ENCODE results near the gene TAOK1.
"Not testable (repeated sequence)": the region's sequence is repeated elsewhere in the genome, so short reads cannot be mapped to it uniquely, and the experiment has no call there.

Gene TAOK1

DNA sequence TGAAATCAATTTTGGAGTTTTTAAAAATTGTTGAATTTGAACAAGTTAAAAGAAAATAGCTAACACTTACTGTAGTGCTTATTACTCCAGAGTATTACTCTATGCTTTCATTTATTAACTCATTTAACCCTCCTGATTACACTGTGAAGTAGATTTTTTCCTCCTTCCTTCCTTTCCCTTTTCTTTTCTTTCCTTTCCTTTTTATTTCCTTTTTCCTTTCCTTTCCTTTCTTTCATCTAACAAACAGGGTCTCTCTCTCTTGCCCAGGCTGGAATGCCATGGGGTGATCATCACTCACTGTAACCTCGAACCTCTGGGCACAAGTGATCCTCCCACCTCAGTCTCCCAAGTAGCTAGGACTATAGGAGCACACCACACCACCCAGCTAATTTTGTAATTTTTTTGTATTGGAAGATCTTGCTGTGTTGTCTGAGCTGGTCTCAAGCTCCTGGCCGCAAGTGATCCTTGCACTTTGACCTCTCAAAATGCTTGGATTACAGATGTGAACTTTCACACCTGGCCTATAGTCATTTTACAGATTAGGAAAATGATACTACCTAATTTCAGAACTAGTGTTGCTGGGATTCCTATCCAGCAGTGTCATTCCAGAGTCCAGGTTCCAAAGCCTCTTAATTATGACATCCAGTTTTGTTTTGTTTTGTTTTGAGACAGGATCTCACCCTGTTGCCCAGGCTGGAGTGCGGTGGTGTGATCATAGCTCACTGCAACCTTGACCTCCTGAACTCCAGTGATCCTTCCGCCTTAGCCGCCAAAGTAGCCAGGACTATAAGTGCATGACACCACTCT, 59.9 kb downstream of the TAOK1 start:
- DNase-seq, result no peak

- no peak for DNase-seq
These were observed 61.1 kb downstream of the TAOK1 start for GRCh38 chr17:29451121-29451742.

GRCh38 chr17:29458066-29458465, 67.9 kb downstream of the TAOK1 start:
- no peak for DNase-seq

DNA sequence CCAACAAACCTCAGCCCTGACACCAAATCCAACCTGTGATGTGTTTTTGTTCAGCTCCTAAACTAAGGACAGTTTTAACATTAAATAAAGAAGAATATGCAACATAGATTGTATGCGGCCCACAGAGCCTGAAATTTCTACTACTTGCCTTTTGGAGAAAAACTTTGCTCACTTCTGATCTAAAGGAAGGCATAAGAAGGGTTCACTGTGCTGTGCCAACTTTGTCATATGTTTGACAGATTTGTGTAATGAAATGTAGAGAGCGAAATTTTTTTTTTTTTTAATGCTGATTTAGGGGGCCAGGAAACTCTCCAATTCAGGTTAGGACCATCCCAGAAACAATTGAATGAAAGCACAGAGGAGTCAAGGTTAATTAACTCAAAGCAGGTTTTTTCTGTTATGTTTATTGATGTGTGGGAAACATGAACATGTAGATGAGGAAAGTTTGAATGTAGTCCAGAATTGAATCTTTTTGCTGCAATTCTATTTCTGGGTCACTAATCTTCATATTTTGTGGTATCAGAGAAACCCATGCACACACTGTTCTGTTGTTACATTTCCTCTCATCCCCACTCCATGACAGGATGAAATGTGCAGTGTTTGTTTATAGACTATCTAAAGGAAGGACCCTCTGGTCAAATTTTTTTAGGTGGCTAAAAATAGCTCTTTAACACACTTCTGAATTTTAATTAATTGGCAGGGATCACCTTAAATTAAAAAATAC, 71.5 kb downstream of the TAOK1 start:
- DNase-seq, result no peak

GRCh38 chr17:29469276-29469675, 79.1 kb downstream of the TAOK1 start:
- no peak for DNase-seq

- DNase-seq, result not testable (repeated sequence)
These were observed 83.3 kb downstream of the TAOK1 start for GRCh38 chr17:29473437-29473836.

GRCh38 chr17:29474297-29474696, 84.1 kb downstream of the TAOK1 start:
- no peak for DNase-seq

DNA sequence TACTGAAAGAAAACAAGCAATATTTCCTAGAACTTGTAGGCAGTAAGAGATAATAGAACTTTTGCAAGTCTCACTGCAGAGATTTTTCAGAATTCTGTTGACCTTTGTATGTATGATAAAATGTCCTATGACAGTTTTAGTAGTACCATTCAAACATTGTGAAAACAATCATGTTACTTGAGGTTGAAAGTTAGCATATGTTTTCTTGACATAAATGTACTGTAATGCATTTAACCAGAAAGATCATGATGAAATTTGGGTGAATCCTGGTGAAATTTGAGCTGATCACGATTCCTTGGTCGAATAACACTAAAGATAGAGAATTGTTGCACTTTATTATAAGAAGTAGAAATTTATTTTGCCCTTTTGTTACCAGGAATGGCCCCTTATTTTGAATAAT, 85.7 kb downstream of the TAOK1 start:
- DNase-seq, result no peak

GRCh38 chr17:29480249-29480928, 90.2 kb downstream of the TAOK1 start:
- DNase-seq, result not testable (repeated sequence)

GRCh38 chr17:29483503-29483902, 93.3 kb downstream of the TAOK1 start:
- DNase-seq, result no peak

GRCh38 chr17:29495011-29495410, 104.8 kb downstream of the TAOK1 start:
- no peak for DNase-seq

DNA sequence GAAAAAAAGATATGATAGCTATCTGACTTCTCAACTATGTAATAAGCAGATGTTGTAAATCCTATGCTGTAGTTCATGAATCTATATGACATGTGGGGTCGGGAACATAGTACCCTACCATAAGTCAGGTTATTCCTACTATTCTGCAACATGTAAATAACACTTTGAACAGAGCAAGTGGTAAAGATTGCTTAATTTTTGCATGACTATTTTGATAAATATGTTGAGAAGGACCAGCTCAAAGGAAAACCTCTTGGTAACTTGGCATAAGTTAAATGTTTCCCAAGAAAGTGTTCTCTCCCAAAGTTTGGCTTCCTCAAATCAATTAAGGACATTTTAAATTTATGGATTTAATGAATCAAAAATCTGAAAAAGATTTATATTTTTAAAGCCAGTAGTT, 114.5 kb downstream of the TAOK1 start:
- no peak for DNase-seq

- DNase-seq, result no peak
These were observed 115.7 kb downstream of the TAOK1 start for GRCh38 chr17:29505836-29506235.

DNA sequence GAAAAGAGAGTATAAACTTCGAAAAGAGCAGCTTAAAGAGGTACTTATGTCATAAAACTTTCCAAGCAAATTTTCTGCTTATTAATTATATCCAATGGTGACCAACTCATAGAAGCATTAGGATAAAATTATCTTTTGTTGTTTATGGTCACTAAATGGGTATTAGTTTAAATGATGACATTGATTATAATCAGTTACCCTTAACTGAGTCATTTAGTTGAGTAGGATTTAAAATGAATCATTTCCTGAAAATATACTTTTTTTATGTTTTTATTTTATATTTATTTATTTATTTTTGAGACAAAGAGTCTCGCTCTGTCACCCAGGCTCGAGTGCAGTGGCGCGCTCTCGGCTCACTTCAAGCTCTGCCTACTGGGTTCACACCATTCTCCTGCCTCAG, 120.8 kb downstream of the TAOK1 start:
- DNase-seq, result no peak

DNA sequence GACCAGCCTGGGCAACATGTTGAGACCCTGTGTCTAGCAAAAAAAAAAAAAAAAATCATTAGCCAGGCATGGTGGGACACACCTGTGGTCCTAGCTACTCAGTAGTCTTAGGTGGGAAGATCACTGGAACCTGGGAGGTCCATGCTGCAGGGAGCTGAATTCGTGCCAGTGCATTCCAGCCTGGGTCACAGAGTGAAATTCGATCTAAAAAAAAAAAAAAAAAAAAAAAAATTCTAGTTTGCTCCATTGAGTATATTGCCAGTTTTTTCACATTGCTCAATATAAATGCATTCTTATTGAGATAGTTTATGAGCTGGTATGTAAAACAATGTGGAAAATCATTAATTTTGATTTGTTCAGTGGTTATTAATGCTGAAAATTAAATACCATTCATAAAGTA, 124.6 kb downstream of the TAOK1 start:
- DNase-seq, result no peak

GRCh38 chr17:29518359-29518758, 128.2 kb downstream of the TAOK1 start:
- DNase-seq, result no peak

DNA sequence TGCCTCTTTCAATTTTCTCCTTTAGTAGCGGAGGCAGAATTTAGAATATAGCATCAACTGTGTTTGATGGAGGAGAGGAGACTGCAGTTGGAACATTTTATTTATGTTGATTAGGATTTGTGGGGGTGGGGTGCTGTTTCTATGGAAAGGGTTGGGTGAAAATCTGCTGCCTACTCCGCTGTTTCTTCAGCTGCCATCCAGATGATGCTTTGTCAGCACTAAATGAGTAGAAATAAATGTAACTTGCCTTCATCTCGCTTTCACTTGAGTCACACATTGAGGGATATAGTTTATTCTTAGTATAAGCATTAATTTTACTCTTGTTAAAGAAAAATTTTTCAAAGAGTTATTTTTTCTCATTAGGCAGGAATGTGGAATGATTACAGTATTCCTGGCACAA, 134.5 kb downstream of the TAOK1 start:
- no peak for DNase-seq

GRCh38 chr17:29526322-29526721, 136.2 kb downstream of the TAOK1 start:
- no peak for DNase-seq

DNA sequence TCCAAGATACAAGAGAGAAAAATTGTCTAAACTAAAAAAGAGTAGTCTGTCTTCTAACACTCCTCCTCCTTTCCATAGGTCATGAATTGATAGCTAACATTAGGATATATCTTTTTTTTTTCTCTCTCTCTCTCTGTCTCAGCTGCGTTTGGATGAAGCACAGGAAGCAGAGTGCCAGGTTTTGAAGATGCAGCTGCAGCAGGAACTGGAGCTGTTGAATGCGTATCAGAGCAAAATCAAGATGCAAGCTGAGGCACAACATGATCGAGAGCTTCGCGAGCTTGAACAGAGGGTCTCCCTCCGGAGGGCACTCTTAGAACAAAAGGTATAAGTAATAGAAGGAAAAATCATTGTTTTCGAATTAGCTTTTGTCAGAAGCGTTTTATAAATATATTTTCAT, 143.8 kb downstream of the TAOK1 start:
- DNase-seq, result peak; percentile 12

- no peak for DNase-seq
These were observed 153.9 kb downstream of the TAOK1 start for GRCh38 chr17:29544066-29544465.

GRCh38 chr17:29546085-29546484, 155.9 kb downstream of the TAOK1 start:
- no peak for DNase-seq

DNA sequence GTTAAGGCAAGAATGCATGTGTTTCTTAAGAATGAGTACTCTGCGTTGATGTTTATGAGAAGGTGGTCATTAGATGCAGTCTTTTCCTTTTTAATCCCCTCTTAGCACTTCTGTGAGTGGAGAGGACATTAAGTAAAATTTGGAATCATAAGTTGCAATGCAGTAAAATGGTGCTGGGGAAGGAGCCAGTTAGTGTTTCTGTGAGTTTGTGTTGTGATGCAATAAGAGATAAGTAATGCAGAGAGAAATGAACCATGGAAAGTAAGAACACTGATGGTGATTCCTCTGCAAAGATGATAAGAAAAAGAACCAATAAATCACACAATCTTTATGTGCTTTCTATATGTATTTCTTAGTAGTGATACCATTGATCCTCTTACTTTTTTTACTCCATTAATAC, 156.7 kb downstream of the TAOK1 start:
- no peak for DNase-seq

DNA sequence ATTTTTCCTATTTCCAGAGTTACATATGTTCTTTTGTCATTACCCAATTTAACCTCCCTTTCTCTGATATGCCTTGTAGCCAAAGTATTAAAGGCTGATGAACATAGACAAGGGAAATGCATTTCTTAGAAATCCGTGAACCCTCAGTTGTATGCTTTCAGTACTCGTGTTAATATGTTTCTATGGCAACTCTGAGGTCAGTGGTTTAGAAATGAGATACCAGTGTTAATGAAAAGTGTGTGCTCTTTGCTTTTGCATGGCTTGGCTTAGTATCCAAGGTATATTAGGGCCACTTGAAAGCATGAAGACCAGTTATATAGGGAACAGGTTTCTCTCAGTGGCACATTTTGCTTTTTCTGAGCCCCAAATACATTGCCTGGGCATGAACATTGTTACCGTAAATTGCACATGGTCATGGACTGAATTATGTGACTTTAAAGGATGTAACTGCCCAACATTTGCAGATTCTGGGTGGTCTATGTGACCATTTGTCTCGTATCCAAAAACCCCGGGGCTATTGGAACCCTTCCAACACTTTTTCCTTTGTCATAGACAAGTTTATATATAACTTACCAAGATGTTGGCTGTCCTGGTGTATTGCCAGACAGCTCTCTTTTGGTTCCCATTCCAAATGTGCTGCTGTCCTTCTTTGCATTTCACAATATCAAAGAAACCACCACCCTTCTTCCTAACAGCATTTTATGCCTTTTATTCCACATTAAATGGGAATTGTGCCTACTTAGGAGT, 159.2 kb downstream of the TAOK1 start:
- DNase-seq, result no peak
